NCI-H526 treated with DMSO at 0.1 percent for 48 hours (cell line): ENCODE measurements around the gene GDAP1L1.
"Not testable (repeated sequence)": the region's sequence is repeated elsewhere in the genome, so short reads cannot be mapped to it uniquely, and the experiment has no call there.

Source experiments
- DNase-seq: peaks from one replicate; lab custom pipeline; 2025; lab: John Stamatoyannopoulos, UW

The GDAP1L1 gene

DNA sequence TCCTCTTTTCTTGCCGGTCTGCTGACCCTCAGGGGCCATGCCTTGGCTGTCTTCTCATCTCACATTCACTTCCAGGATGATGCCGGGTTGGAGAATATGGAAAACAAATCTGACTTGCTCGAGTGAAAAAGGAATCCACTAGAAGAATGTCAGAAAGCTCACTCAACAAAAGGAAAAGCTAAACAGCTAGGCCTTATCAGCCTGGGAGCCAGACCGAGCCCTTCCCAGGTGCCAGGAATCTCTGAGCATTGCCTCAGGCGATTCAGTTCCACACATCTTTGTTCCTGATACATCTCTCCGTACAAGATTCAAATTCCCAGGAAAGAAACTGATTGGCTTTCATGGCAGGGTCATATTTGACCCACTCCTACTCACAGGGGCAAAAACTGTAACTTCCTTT, 27.3 kb upstream of the GDAP1L1 start:
- no peak for DNase-seq

GRCh38 chr20:44221368-44221954, 25.6 kb upstream of the GDAP1L1 start:
- no peak for DNase-seq

GRCh38 chr20:44222027-44222426, 25.1 kb upstream of the GDAP1L1 start:
- DNase-seq = no peak

DNA sequence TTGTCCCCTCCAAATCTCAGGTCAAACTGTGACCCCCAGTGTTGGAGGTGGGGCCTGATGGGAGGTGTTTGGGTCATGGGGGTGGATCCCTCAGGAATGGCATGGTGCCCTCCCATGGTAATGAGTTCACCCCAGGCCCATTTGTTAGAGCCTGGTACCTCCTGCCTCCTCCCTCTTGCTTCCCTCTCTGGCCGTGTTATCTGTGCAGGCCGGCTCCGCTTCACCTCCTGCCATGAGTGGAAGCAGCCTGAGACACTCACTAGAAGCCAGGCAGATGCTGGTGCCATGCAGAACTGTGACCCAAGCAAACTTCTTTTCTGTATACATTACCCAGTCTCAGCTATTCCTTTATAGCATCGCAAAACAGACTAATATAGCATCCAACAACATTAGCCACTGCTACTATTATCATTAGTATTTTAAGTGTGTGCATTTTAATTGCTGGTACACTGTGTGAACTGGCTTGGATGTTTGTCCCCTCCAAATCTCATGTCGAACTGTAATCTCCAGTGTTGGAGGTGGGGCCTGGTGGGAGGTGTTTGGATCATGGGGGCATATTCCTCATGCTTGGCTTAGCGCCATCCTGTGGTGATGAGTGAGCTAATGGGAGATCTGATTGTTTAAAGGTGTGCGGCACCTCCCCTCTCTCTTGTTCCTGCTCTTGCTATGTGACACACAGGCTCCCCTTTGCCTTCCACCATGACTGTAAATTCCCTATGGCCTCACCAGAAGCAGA, 24.3 kb upstream of the GDAP1L1 start:
- DNase-seq = no peak

GRCh38 chr20:44223721-44224120, 23.4 kb upstream of the GDAP1L1 start:
- DNase-seq = no peak

DNA sequence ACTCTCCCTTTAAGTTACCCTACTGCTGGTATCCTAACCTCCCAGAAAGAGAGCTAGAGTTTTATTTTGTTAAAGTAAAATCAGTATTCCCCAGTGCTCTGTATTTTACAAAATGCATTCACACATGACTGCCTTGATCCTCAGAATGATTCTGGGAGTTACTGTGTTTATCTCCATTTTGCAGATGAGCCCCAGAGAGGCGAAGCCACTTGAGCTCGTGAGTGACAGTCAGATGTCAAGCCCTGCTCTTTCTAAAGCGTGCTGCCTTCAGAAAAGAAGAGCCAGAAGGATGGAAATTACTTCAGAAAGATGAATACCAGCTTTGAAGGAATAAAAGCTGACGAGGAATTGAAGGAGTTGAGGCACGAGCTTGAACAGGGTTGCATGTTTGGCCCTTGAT, 22.5 kb upstream of the GDAP1L1 start:
- DNase-seq = no peak

DNA sequence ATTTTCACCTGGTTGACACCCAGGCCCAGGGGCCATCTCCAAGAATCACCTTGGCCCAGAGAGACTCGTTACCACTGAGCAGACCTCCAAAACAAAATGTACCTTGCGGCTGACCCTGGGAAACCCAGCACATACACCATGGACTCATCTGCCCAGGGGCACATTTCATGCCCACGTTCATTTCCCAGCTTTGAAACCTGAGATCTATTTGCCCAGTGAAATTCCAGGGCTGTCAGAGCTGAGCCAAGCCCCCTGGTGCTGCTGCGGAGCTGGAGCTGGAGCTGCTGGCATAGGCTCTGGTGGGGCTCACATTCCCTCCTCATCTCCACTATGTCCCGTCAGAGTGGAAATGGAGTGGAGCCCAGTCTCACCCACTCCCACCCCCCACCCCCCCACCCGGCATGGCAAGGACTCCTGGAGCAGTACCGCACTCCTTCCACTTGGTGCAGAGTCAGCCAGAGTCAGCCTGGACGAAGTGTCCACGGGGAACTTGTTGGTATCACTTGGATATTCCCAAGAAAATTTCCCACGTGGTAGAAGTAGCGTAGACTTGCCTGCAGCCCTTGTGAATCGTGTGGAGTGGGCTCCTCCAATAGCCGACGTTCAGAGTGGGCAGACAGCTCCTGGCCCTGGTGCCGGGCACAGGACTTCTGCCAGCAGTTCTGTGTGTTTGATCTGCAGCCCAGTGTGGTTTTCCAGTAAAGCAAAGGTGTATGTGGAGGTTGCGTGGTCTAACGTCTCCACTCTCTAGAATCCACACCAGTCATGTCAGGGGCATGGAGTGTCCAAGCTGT, 18.4 kb upstream of the GDAP1L1 start:
- DNase-seq = no peak

- no peak for DNase-seq
Observed at GRCh38 chr20:44231193-44231592, 15.9 kb upstream of the GDAP1L1 start.

GRCh38 chr20:44231713-44232468, 15.2 kb upstream of the GDAP1L1 start:
- DNase-seq = no peak

GRCh38 chr20:44232469-44232856, 14.6 kb upstream of the GDAP1L1 start:
- not testable (repeated sequence) for DNase-seq

- DNase-seq = no peak
Observed at GRCh38 chr20:44233436-44234016, 13.6 kb upstream of the GDAP1L1 start.

GRCh38 chr20:44234566-44235317, 12.4 kb upstream of the GDAP1L1 start:
- DNase-seq = no peak

DNA sequence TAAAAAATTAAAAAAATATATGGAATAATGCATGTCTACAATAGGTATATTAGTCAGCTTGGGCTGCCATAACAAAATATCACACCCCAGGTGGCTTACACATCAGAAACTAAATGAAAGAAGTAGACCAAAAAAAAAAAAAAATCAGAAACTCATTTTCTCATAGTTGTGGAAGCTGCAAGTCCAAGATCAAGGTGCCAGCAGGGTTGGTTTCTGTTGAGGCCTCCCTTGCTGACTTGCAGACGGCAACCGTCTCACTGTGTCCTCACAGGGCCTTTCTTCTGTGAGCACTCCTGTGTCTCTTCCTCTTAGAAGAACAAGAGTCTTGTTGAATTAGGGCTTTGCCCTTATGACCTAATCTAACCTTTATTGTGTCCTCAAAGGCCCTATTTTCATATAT, 11.4 kb upstream of the GDAP1L1 start:
- DNase-seq = no peak

GRCh38 chr20:44236840-44237239, 10.3 kb upstream of the GDAP1L1 start:
- DNase-seq = not testable (repeated sequence)

DNA sequence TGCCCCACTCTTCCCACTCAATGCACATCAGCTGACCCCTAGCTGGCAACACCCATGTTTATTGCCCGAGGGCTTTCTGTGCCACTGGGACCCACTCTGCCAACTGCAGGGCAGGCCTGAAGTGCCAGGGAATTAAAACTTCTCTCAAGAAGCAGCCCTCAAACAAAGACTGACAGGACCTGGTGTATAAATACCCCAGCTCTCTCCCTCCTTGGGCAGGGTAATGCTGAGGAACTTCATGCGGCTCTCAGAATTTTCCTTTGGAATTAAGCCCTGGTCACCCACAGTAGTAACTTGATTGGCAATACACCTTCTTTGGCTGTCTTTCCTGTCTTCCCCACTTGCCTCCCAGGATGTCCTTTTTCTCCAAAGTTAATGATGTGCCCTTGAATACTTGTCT, 5.3 kb upstream of the GDAP1L1 start:
- no peak for DNase-seq

- DNase-seq = no peak
Observed at GRCh38 chr20:44245977-44246376, 1.1 kb upstream of the GDAP1L1 start.

GRCh38 chr20:44247586-44248409, 690 bp downstream of the GDAP1L1 start:
- no peak for DNase-seq

GRCh38 chr20:44248410-44248759, 1.3 kb downstream of the GDAP1L1 start:
- no peak for DNase-seq

GRCh38 chr20:44251284-44251683, 4.2 kb downstream of the GDAP1L1 start:
- no peak for DNase-seq

- no peak for DNase-seq
Observed at GRCh38 chr20:44253528-44253927, 6.4 kb downstream of the GDAP1L1 start.
